HCT116 (cell line): ENCODE measurements around the gene AFF1.

Experiments used
- CTCF ChIP-seq, 3 experiments: fragments of 200-600 bp in 1 of 3; sonication (generic) in 1 of 3; IDR thresholded peaks in 2 of 3; conservative IDR thresholded peaks in 1 of 3; 2 replicates each; pipeline ENCODE4 v1.5.1; 2012 to 2017; ENCODE audit warnings: low read depth in 2 of 3, low read length in 2 of 3, antibody characterized with exemption in 1 of 3, borderline replicate concordance in 1 of 3, control low read depth in 1 of 3, mild to moderate bottlenecking in 1 of 3, mixed read lengths in 1 of 3, mixed run types in 1 of 3, moderate library complexity in 1 of 3; ENCODE audit not compliant: insufficient read depth in 1 of 3
- TCF7L2 ChIP-seq: IDR thresholded peaks from 2 replicates; pipeline ENCODE4 v1.7.0; 2011; ENCODE audit warnings: borderline replicate concordance, inconsistent platforms; ENCODE audit not compliant: insufficient read depth, insufficient read length; ENCODE audit errors: extremely low read depth
- ZBTB33 ChIP-seq: IDR thresholded peaks from 2 replicates; pipeline ENCODE4 v1.6.1; 2011; ENCODE audit warnings: mild to moderate bottlenecking, low read length, moderate library complexity; ENCODE audit not compliant: insufficient replicate concordance; ENCODE audit errors: extremely low read depth

GRCh38 chr4:87132035-87132434 lies 197.2 kb downstream of the AFF1 start:
- TF ChIP-seq ZBTB33 = no peak
- no peak for TF ChIP-seq TCF7L2
- no peak for TF ChIP-seq CTCF (IDR thresholded peaks at IDR 0.05 in 2 of 3, conservative IDR thresholded peaks at IDR 0.05 in 1 of 3; ENCODE audit: borderline replicate concordance in 1 of 3, insufficient read depth in 1 of 3, low read depth in 2 of 3, low read length in 2 of 3)
